Measurements from ENCODE around the gene PROKR2.

The PROKR2 gene
- 0 to 1.5 (median 0) reads per million in 17 experiments for total RNA-seq

- peak in 2 of 4 experiments; percentile 5 to 12 for DNase-seq
Observed at GRCh38 chr20:5316188-5317158, at the start of gene PROKR2. PROKR2 (minus strand) TSS chr20:5316954; CDS start chr20:5314369, 2,585 bp downstream.

DNA sequence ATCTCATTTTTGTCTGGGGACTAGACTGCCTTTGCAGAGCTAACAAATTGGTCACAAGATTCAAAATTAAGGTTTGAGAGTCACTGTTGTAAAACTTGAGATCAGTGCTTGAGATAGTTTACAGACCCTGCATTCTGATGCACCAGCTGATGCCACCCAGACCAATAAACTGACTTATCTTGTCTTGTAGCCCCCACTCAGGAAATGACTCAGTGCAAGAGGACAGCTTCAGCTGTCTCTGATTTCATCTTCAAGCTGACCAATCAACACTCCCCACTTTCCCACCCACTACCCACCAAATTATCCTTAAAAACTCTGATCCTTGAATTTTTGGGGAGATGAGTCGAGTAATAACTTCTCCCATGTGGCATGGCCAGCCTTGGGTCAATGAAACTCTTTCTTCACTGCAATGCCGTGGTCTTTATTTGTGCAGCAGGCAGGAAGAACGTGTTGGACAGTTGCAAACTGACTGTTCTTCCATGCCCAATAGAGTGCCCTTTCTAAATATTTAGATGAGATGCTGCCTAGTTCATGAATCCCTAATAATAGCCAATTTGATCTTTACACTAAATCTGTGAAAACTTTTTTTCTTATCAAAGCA is 48.3 kb upstream of the PROKR2 start:
- peak in 1 of 4 experiments; percentile 27 for DNase-seq

- DNase-seq, result peak in 1 of 4 experiments; percentile 25
Observed at GRCh38 chr20:5364136-5364821, 47.5 kb upstream of the PROKR2 start.

DNA sequence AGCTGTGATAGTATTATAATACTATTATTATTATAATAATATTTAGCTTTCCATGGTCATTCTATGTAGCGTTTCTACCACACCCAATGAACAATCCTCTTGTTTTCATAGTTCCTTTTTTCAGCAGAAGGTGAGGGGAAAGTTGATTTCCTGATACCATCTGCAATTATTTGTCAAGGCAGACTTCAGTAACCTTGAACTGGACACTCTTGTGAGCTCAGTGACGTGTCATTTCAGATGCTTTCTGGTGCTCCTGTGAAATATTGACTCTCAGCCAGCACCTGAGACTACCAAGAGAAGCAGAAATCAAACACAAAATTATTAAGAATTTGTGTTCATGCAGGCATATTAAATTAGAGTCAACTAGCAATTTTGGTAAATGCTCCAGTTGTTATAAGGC is 46.0 kb upstream of the PROKR2 start:
- DNase-seq, result no peak

- no peak for DNase-seq
Observed at GRCh38 chr20:5361176-5361575, 44.4 kb upstream of the PROKR2 start.

- DNase-seq, result peak; percentile 68 to 91 (median 78)
Observed at GRCh38 chr20:5357946-5358345, 41.2 kb upstream of the PROKR2 start.

- DNase-seq, result peak in 3 of 4 experiments; percentile 12 to 60 (median 58)
Observed at GRCh38 chr20:5356941-5357340, 40.2 kb upstream of the PROKR2 start.

DNA sequence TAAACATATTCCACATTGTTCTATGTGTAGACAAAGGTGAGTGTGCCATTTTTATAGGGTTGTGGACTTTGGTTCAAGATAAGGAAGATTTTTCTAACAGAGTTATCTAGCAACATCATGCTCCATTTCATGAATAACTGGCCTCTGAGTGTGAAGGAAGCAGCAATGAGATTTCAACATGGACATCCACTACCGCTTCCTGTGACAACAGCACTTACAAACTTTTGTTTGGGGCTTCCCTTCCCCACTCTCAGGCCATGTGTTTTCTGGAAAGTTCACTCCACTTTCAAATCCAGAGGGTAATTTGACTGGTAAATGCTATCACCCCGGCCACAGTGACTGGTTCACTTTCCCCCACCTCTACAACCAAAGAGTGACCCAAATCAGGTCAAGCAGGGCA is 38.1 kb upstream of the PROKR2 start:
- DNase-seq, result peak; percentile 35 to 59 (median 38)

GRCh38 chr20:5353624-5354496 is 37.1 kb upstream of the PROKR2 start:
- peak; percentile 9 to 76 (median 52) for DNase-seq

- DNase-seq, result no peak
Observed at GRCh38 chr20:5349448-5349847, 32.7 kb upstream of the PROKR2 start.

DNA sequence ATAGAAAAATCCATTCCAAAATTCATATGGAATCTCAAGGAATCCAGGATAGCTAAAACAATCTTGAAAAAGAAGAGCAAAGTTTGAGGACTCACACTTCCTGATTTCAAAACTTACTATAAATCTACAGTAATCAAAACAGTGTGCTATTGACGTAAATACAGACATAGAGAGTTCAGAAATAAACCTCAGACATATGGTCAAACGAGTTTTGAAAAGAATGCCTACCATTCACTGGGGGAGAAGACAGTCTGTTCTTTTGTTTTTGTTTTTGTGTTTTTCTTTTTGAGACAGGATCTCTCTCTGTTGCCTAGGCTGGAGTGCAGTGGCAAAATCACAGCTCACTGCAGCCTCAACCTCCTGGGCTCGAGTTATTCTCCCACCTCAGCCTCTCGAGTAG is 25.3 kb upstream of the PROKR2 start:
- no peak for DNase-seq

DNA sequence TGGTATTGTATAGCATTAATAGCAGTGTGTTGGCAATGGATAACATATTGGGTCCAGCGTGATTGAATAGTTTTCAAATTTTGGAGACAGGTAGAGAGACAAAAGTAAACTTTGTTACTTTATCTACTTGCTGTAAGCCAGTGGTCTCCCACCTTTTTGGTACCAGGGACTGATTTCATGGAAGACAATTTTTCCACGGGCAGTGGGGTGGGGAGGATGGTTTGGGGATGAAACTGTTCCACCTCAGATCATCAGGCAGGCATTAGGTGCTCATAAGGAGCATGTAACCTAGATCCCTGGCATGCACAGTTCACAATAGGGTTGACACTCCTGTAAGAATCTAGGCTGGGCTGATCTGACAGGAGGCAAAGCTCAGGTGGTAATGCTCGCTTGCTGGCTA is 14.6 kb upstream of the PROKR2 start:
- DNase-seq, result no peak

DNA sequence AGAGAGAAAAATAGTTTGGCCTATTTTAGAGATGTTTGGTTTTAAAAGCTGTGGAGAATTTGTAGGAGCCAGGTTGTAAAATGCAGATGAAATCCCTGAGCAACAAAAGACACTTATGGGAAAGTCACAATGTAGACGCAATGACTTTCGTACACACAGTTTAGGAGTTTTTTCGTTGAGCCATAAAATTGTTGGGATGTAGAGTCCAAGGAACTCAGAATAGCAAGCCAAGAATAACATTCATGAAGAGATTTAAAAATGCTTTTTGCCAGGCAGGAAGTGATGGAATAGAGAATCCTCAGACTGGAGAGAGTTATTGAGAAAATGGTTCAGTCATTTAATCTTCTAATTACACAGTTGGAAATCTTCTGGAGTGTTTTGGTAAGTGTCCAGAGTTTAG is 11.5 kb upstream of the PROKR2 start:
- no peak for DNase-seq

- no peak for DNase-seq
Observed at GRCh38 chr20:5327356-5327755, 10.6 kb upstream of the PROKR2 start.

DNA sequence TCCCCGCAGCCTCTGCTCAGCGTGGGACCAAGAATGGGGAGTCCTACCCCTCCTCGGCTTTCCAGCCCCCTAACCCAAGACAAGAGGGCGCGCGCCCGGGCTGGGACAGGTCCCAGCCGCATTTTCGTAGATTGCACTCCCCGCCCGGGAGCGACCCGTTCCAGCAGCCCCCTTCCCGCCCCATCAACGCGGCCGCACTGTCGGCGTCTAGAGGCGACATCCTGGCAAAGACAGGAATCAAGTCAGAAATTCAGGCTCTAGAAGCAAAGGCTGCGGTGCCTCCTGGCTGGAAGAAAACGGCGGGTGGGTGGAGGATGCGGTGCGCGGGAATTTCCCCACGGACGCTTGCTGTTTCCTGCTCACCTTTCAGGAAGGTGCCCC is 957 bp downstream of the PROKR2 start:
- DNase-seq, result no peak

- DNase-seq, result no peak
Observed at GRCh38 chr20:5313916-5314315, 2.8 kb downstream of the PROKR2 start.

DNA sequence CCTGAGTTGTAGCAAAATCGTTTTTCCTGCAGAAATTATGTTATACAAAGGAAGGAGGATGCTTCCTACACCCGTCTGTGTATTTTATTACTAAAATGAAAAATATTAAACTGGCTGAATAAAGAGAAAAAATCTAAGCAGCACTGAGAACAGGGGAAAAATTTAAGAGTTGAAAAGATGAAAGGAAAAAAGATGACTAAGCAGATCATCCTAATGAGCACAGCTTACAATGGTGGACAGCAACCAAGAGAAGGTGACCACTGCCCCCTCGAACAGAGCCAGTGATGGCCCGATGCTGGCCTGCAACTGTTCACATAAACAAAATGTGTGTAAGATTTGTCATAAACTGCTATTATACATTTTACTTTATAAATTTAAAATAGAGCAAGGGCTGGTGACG is 4.2 kb downstream of the PROKR2 start:
- DNase-seq, result no peak

DNA sequence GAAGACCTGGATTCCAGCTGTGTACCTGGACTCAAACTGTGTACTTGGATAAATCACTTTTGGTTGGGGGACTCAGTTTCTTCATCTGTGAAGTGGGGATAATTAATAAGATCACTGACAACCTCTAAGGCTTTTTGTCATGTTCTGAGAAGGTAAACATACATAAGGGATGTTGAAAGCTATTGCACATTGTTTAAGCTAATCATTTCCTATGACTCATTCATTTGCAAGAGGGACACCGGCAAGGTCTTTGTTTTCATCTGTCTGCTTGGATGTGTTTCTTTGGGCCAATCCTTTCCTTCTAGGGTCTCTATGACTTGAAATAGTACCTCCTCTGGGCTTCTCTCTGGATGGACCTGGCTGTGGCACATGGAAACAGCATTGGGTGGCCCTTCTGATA is 6.8 kb downstream of the PROKR2 start:
- no peak for DNase-seq

- no peak for DNase-seq
Observed at GRCh38 chr20:5298811-5299210, 17.9 kb downstream of the PROKR2 start.

- no peak for DNase-seq
Observed at GRCh38 chr20:5297280-5298004, 19.3 kb downstream of the PROKR2 start.

- no peak for DNase-seq
Observed at GRCh38 chr20:5290596-5290995, 26.2 kb downstream of the PROKR2 start.

GRCh38 chr20:5282561-5282960 is 34.2 kb downstream of the PROKR2 start:
- DNase-seq, result no peak

Data from suppressor macrophage (primary cell).